Thyroid gland (tissue), 4 donors: ENCODE data around the gene BBIP1.

ENCODE experiments used
- POLR2A ChIP-seq, 2 donors: fragments of 450-650 bp; IDR thresholded peaks; one replicate each; pipeline ENCODE4 v1.6.1; 2017; ENCODE audit warnings: antibody characterized with exemption in 2 of 2, mild to moderate bottlenecking in 2 of 2, moderate library complexity in 1 of 2
- TF ChIP-seq, protein P1 (sequence below), 6 experiments: fragments of 200-600 bp in 3 of 6; fragments of 450-650 bp in 3 of 6; sonication (generic) in 3 of 6; IDR thresholded peaks; one replicate each; pipeline ENCODE4 v1.5.1; 2016 to 2019; ENCODE audit warnings: antibody characterized with exemption in 6 of 6, mild to moderate bottlenecking in 2 of 6, inconsistent platforms in 1 of 6, moderate library complexity in 1 of 6

DNA sequence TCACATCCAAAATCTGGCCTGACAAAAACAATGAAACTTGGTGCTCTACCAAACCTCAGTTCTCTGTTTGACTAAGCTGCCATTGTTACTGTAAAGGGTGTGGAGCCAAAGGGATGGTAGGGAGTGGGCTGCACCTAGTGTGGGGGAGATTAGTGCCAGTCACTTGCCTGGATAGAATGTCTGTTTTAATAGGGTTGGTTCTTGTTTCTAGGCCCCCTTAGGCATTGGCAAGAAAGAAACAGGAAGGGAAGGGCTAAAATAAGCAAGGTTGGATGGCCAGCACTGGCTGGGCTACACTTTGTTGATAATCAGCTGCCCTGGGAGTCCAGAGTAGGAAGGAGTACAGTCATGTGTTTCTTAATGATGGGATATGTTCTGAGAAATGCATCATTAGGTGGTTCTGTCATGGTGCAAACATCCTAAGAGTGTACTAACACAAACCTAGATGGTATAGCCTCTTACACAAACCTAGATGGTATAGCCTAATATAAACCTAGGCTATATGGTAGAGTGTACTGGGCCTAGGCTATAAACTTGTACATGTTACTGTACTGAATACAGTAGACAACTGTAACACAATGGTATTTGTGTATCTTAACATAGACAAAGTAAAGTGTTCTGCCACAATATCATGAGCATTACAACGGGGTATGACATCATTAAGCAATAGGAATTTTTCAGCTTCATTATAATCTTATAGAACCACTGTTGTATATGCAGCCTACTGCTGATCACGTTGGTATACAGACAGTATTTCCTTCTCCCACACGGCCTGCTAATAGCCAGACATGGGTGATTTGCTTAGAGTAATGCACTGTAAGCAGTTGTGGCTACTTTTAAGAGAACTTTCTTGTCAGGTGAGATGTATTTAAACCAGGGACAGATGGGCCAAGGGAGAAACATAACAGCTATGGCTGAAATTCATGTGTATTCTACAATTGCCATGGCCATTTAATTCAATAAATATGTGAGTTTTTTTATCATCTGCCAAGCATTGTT lies 15.4 kb downstream of the BBIP1 start:
- TF ChIP-seq POLR2A (IDR thresholded peaks at IDR 0.05): no peak
- TF ChIP-seq, protein P1, sequence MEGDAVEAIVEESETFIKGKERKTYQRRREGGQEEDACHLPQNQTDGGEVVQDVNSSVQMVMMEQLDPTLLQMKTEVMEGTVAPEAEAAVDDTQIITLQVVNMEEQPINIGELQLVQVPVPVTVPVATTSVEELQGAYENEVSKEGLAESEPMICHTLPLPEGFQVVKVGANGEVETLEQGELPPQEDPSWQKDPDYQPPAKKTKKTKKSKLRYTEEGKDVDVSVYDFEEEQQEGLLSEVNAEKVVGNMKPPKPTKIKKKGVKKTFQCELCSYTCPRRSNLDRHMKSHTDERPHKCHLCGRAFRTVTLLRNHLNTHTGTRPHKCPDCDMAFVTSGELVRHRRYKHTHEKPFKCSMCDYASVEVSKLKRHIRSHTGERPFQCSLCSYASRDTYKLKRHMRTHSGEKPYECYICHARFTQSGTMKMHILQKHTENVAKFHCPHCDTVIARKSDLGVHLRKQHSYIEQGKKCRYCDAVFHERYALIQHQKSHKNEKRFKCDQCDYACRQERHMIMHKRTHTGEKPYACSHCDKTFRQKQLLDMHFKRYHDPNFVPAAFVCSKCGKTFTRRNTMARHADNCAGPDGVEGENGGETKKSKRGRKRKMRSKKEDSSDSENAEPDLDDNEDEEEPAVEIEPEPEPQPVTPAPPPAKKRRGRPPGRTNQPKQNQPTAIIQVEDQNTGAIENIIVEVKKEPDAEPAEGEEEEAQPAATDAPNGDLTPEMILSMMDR (IDR thresholded peaks at IDR 0.05): no peak
